GM21381 (cell line): Measurements from ENCODE around the gene SMS.
A peak's percentile ranks its signal among the peaks of the same experiment; 100 is the strongest.

Source experiments
- ATAC-seq: cut with Tn5 transposase; IDR thresholded peaks from one replicate; pipeline ENCODE4 v1.9.1; 2021; ENCODE audit warnings: mild to moderate bottlenecking, moderate library complexity; ENCODE audit not compliant: unreplicated experiment

Gene SMS

GRCh38 chrX:21940356-21940829, at the start of gene SMS:
Gene SMS, plus strand, starts transcription at chrX:21940709. Its CDS starts 116 bp downstream, at chrX:21940825.
- ATAC-seq, result peak; percentile 81

- no peak for ATAC-seq
These were observed 35.2 kb upstream of the SMS start for GRCh38 chrX:21905313-21905712.

GRCh38 chrX:21905953-21906352, 34.6 kb upstream of the SMS start:
- no peak for ATAC-seq

- no peak for ATAC-seq
These were observed 33.2 kb upstream of the SMS start for GRCh38 chrX:21907260-21907659.

GRCh38 chrX:21911481-21911880, 29.0 kb upstream of the SMS start:
- ATAC-seq, result no peak

GRCh38 chrX:21912220-21912619, 28.3 kb upstream of the SMS start:
- ATAC-seq, result no peak

- ATAC-seq, result no peak
These were observed 27.5 kb upstream of the SMS start for GRCh38 chrX:21912989-21913388.

GRCh38 chrX:21926116-21926515, 14.4 kb upstream of the SMS start:
- no peak for ATAC-seq

GRCh38 chrX:21926527-21927278, 13.8 kb upstream of the SMS start:
- no peak for ATAC-seq

- ATAC-seq, result no peak
These were observed 11.3 kb upstream of the SMS start for GRCh38 chrX:21929209-21929608.

- ATAC-seq, result no peak
These were observed 9.5 kb upstream of the SMS start for GRCh38 chrX:21930986-21931385.

- ATAC-seq, result no peak
These were observed 8.1 kb upstream of the SMS start for GRCh38 chrX:21932292-21933002.

GRCh38 chrX:21933077-21933476, 7.4 kb upstream of the SMS start:
- ATAC-seq, result no peak

GRCh38 chrX:21934414-21934813, 6.1 kb upstream of the SMS start:
- ATAC-seq, result no peak

GRCh38 chrX:21939906-21940305, 603 bp upstream of the SMS start:
- ATAC-seq, result no peak

- no peak for ATAC-seq
These were observed 3.1 kb downstream of the SMS start for GRCh38 chrX:21943460-21944135.

GRCh38 chrX:21944136-21944615, 3.7 kb downstream of the SMS start:
- ATAC-seq, result no peak

- no peak for ATAC-seq
These were observed 6.6 kb downstream of the SMS start for GRCh38 chrX:21946925-21947641.

GRCh38 chrX:21947671-21948070, 7.2 kb downstream of the SMS start:
- ATAC-seq, result no peak

GRCh38 chrX:21948897-21949578, 8.5 kb downstream of the SMS start:
- ATAC-seq, result no peak
